HG03135 (cell line): ENCODE results near the gene EGFLAM.

Experiments used
- ATAC-seq: cut with Tn5 transposase; IDR thresholded peaks from one replicate; pipeline ENCODE4 v1.9.1; 2021; ENCODE audit warnings: mild to moderate bottlenecking, moderate library complexity; ENCODE audit not compliant: unreplicated experiment

Gene EGFLAM

GRCh38 chr5:38265546-38266179 is 7.3 kb downstream of the EGFLAM start:
- ATAC-seq, result peak; percentile 78

- ATAC-seq, result no peak
Measured at GRCh38 chr5:38267372-38267771, 9.0 kb downstream of the EGFLAM start.

DNA sequence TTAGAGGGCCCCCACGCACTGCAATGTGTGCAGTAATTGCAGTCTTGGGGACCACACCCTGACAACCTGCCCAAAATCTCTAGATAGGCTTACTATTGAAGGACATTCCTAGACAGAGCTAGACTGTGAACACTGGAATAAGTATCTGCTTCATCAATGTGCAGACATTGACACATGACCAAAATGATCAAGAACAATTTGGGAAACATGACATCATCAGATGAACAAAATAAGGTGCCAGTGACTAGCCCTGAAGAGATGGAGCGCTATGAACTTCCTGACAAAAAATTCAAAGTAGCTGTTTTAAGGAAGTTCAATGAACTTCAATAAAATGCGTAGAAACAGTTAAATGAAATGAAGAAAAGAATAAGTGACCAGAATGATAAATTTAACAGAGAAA is 15.3 kb downstream of the EGFLAM start:
- no peak for ATAC-seq

GRCh38 chr5:38274370-38274769 is 16.0 kb downstream of the EGFLAM start:
- no peak for ATAC-seq

DNA sequence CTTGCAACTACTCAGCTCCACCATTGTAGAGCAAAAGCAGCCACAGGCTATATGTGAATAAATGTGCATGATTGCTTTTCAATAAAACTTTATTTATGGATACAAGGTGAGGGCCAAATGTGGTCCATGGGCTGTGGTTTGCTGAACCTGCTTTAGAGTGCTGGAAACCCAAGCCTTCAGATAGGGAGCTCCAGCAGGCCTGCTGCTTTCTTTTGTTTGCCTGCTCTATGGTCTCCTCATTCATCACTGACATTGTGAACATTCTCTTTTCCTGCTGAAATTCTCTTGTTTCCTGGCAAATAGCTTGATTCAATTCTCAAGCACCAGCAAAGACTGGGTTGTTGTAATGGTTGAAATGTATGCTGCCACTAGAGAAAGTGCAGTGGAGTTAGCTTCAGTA is 26.0 kb downstream of the EGFLAM start:
- no peak for ATAC-seq

GRCh38 chr5:38285226-38285625 is 26.9 kb downstream of the EGFLAM start:
- no peak for ATAC-seq

DNA sequence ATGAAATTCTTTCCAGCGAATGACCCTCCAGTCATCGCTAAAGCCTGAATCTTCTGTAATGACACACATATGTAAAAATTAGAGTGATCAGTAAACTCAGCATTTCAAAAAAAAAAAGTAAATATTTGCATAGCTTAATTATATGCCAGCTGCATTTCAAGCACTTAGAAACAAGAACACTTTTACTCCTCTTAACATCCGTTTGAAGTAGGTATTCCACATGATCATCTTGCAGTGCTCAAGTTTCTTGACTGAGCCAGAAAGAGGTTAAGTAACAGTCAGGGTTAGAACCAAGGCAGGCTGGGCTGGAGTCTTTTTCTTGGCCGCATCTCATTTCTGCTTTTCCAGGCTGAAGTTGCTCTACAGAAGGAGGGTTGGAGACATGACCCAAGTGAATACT is 27.6 kb downstream of the EGFLAM start:
- ATAC-seq, result no peak

GRCh38 chr5:38287124-38287523 is 28.8 kb downstream of the EGFLAM start:
- ATAC-seq, result no peak

GRCh38 chr5:38289457-38289856 is 31.1 kb downstream of the EGFLAM start:
- ATAC-seq, result no peak

DNA sequence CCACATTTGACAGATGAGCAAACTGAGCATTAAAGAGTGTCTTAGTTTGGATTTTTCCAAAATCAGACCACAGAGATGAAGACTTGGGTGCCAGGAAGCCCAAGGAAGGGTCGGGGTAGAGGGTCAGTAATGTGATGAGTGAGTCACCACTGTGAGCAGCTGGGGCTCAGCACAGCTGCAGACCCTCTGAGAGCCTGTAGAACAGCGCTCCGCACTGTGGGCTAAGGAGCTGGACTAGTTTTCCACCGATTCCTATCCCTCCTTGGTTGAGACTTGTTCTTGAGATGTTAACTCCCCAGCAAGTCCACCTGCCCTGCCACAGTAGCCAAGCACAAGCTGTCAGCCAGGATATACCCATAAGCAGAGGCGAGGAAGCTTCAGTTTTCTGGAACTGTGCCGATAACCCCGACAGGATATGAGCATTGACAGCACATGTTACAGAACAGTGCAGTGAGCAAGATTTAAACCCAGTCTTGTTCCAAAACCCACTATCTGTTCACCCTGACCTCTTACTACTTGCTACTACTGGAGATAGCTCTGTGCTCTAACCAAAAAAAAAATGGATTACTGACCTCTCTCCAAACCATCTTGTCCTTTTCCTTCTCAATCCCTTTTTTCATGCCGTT is 31.8 kb downstream of the EGFLAM start:
- ATAC-seq, result no peak

- ATAC-seq, result no peak
Measured at GRCh38 chr5:38291355-38291754, 33.0 kb downstream of the EGFLAM start.

GRCh38 chr5:38292228-38292627 is 33.9 kb downstream of the EGFLAM start:
- ATAC-seq, result no peak

DNA sequence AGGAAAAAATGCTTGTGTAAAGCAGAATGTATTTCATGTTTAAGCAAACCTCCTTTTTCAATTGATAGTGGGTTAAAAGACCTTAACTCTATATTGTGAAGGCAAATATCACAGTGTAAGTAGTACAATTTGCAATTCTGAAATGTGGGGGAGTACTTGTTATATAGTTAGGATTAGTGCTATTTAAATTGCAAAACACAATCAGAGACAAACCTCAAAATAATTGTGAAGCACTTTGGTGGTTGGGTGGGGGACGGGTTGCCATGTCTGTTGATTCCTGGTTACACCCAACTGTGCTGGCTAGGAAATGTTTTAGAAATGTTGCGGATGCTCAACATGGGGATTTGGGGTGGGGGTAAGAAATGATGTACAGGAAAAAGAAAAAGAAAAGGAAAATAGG is 37.4 kb downstream of the EGFLAM start:
- ATAC-seq, result no peak

DNA sequence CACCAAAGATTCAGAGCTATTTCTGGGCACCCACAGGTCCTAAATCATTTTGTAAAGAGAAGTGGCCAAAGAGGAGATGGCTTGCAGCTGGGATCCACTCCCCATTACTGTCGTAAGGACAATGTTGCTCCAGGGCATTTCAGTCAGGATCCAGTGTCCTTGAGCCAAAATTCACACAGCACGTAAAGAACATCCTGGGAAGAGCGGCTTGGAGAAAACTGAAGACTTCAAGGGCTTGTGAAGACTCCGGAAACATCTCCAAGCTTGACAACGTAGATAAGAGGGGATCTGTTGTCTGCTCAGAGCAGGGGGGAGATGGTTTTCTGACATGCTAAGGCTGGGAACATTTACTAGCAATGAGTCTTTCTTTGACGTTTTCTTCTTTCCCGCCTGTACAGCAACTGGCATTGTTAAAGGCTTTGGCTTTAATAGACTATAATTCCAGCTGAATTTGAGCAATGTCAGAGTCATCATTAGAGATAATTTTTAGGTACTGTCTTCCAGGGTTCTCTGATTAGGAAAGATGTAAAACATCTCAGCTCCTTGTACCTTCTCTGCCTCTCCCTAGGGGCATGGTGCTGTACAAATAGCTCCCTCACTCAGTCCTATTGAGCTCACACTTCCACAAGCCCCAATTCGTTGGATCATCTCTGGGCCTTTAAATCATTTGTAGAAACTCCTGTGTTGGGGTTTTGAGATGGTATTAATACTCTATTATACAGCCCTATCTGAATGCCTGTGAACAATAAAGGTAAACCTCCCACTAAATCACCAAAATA is 39.7 kb downstream of the EGFLAM start:
- ATAC-seq, result no peak

- no peak for ATAC-seq
Measured at GRCh38 chr5:38299585-38299984, 41.2 kb downstream of the EGFLAM start.

DNA sequence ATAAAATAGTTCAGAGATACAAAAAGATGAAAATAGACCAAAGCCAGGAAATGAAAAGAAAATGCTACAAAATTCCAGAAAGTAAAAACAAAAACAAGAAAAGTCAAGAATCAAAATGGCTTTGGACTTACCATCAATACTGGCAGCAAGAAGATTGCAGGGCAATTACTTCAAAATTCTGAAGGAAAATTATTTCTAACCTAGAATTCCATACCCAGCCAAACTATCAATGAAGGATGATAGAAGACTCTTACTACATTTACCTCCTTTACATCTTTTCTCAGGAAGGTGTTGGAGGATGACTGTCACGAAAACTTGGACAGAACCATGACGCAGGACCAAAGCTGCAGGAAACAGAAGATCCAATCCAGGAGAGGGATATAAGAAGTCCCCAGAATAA is 46.8 kb downstream of the EGFLAM start:
- no peak for ATAC-seq

GRCh38 chr5:38307845-38308244 is 49.5 kb downstream of the EGFLAM start:
- no peak for ATAC-seq

- ATAC-seq, result no peak
Measured at GRCh38 chr5:38316544-38317224, 58.3 kb downstream of the EGFLAM start.

DNA sequence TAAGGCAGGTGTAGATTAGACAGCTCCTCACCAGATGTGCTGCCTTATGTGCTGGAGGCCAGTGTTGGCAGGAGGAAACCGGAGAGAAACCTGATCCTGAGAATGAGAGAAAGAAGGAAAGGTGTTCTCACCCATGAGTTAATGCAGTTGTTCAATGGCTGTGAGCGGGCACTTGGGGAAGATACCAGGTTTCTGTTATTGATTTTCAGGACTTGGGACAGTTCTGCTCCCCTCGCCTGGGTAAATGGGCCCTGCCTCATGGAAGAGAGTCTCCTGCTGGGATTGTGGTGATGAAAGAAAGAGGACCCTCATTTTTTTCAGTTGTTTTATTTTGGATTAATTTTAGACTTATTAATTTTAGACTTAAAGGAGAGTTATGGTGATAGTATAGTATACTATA is 59.5 kb downstream of the EGFLAM start:
- ATAC-seq, result no peak

- ATAC-seq, result no peak
Measured at GRCh38 chr5:38319491-38319890, 61.1 kb downstream of the EGFLAM start.

DNA sequence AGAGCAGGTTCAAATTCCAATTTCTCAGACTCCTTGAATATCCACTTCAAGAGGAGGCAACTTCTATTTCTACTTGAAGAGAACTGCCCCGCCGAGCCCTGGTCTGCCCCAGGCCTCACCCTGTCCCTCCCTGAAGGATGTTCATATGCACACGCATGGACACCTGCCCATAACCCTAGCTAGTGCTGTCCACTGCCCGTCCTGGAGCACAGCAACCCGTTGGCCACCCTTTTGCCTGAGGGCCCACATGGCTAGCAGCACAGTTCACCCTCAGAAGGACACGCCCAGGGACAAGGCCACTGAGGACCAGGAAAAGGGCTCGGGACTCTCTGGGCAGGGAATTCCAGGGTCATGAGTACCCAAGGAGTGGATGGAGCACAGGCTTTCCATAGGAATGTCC is 63.6 kb downstream of the EGFLAM start:
- ATAC-seq, result no peak
